ENCODE data around the gene KRTAP1-1.

- no peak for TF ChIP-seq CTCF (IDR thresholded peaks at IDR 0.05)
- TF ChIP-seq POLR2A (IDR thresholded peaks at IDR 0.05) = no peak
Observed at GRCh38 chr17:41067281-41067680, 26.0 kb upstream of the KRTAP1-1 start.

Data from heart left ventricle (tissue), 13 donors.